Mesothelial cell of epicardium (in vitro differentiated cells): ENCODE data around the gene SHC3. TPM values are rescaled to one million over a fixed set of nuclear protein-coding genes. Genes with fewer than 3 reads are reported as not detected.

Source experiments
- DNase-seq, 2 experiments: peaks; one replicate each; pipeline ENCODE4 v3.0.0; 2021; ENCODE audit warnings: low spot score in 2 of 2; ENCODE audit not compliant: unreplicated experiment in 2 of 2
- H3K27ac Mint-ChIP-seq: 2 replicates; pipeline ENCODE4 v1.8.0; 2021; ENCODE audit warnings: mixed read lengths
- H3K27me3 Mint-ChIP-seq: 2 replicates; pipeline ENCODE4 v1.8.0; 2021; ENCODE audit warnings: low read depth, mixed read lengths
- H3K36me3 Mint-ChIP-seq: 2 replicates; pipeline ENCODE4 v1.8.0; 2021; ENCODE audit warnings: mixed read lengths
- H3K4me1 Mint-ChIP-seq: 2 replicates; pipeline ENCODE4 v1.8.0; 2021; ENCODE audit warnings: mixed read lengths
- H3K4me3 Mint-ChIP-seq: 2 replicates; pipeline ENCODE4 v1.8.0; 2021; ENCODE audit warnings: mild to moderate bottlenecking, moderate library complexity, mixed read lengths
- H3K9me3 Mint-ChIP-seq: 2 replicates; pipeline ENCODE4 v1.8.0; 2021; ENCODE audit warnings: mixed read lengths
- total RNA-seq: library from RNA; stranded (reverse); gene quantifications from 3 replicates; pipeline ENCODE4 v1.2.1, GENCODE V29; 2021
- TF ChIP-seq, protein P1 (sequence below): fragments of 200-600 bp; sonication (generic); IDR thresholded peaks from one replicate; pipeline ENCODE4 v1.5.0; 2021; ENCODE audit warnings: antibody characterized with exemption; ENCODE audit not compliant: unreplicated experiment

Gene SHC3
- total RNA-seq, 1 donor from 2014 or later = 2.1 TPM

- H3K27me3 Mint-ChIP-seq = peaks cover 4% of the 10 kb centered on the region
- no peak for DNase-seq
- no peak overlapping the region for H3K4me3 Mint-ChIP-seq
- no peak overlapping the region for H3K27ac Mint-ChIP-seq
- TF ChIP-seq, protein P1, sequence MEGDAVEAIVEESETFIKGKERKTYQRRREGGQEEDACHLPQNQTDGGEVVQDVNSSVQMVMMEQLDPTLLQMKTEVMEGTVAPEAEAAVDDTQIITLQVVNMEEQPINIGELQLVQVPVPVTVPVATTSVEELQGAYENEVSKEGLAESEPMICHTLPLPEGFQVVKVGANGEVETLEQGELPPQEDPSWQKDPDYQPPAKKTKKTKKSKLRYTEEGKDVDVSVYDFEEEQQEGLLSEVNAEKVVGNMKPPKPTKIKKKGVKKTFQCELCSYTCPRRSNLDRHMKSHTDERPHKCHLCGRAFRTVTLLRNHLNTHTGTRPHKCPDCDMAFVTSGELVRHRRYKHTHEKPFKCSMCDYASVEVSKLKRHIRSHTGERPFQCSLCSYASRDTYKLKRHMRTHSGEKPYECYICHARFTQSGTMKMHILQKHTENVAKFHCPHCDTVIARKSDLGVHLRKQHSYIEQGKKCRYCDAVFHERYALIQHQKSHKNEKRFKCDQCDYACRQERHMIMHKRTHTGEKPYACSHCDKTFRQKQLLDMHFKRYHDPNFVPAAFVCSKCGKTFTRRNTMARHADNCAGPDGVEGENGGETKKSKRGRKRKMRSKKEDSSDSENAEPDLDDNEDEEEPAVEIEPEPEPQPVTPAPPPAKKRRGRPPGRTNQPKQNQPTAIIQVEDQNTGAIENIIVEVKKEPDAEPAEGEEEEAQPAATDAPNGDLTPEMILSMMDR = no peak
- H3K4me1 Mint-ChIP-seq = peaks cover 4% of the 10 kb centered on the region
- H3K9me3 Mint-ChIP-seq = no peaks in the 10 kb centered on the region
- no peaks in the 10 kb centered on the region for H3K36me3 Mint-ChIP-seq
Observed at GRCh38 chr9:88971131-88971960, 207.3 kb downstream of the SHC3 start.

DNA sequence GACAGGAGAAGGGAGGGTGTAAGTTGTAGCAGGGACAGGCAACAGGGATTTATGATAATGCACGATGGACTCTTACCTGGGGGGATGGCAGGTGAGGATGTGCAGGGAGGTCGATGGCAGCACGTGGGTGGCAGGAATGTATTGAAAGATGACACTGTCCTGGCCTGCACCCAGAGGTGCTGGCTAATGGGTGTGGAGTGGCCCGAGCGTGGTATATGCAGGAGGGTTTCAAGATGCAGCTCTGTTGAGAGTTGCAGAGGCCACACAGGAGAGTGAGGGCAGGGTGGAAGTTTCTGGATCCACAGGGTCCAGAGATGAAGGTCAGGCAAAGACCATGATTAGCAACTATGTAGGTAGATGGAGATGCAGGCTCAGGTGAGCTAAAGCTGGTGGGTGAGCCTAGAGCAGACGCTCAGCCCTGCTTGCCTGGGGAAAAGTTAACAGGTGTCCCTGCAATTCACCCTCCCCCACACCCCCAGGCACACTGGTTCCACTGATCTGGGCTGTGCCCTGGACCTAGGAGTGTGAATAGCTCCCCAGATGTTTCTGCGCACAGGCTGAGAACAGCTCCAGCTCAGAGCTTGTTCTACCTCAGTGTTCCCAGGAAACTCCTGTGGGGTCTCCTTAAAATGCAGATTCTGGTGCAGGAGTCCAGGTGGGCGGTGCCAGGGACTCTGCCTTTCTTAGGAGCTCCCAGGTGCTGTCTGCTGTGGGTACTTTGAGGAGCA, 208.8 kb downstream of the SHC3 start:
- no peaks in the 10 kb centered on the region for H3K9me3 Mint-ChIP-seq
- no peak overlapping the region for H3K4me3 Mint-ChIP-seq
- no peak overlapping the region for H3K27ac Mint-ChIP-seq
- TF ChIP-seq, protein P1 = no peak
- peaks cover 4% of the 10 kb centered on the region for H3K4me1 Mint-ChIP-seq
- DNase-seq = no peak
- no peaks in the 10 kb centered on the region for H3K36me3 Mint-ChIP-seq
- peaks cover 4% of the 10 kb centered on the region for H3K27me3 Mint-ChIP-seq

DNA sequence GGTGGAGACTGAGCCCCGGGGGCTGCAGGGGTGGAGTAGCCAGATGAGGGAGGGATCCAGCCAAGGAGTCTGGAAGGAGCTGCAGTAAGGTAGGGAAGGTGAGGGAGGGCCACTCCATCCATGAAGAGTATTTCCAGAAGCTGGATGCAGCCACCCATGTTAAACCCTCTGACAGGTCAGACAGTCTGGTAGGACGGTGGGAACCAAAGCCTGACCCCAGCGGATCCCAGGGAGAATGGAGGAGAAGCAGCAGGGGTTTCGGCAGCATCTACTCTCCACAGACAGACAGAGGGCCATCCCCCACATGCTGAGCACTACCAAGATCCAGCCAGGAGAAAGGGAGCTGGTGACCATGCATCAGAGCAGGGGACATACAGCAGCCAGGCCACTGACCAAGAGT, 209.8 kb downstream of the SHC3 start:
- Mint-ChIP-seq H3K4me3 (no peak overlapping the region), H3K4me1 (peaks cover 4% of the 10 kb centered on the region), H3K27me3 (peaks cover 4% of the 10 kb centered on the region), H3K36me3 (no peaks in the 10 kb centered on the region), H3K9me3 (no peaks in the 10 kb centered on the region), H3K27ac (no peak overlapping the region)
- TF ChIP-seq, protein P1 = no peak
- DNase-seq = no peak

- H3K9me3 Mint-ChIP-seq = no peaks in the 10 kb centered on the region
- no peak for DNase-seq
- TF ChIP-seq, protein P1 = no peak
- H3K27ac Mint-ChIP-seq = no peak overlapping the region
- peaks cover 4% of the 10 kb centered on the region for H3K4me1 Mint-ChIP-seq
- H3K27me3 Mint-ChIP-seq = peaks cover 7% of the 10 kb centered on the region
- H3K36me3 Mint-ChIP-seq = no peaks in the 10 kb centered on the region
- no peak overlapping the region for H3K4me3 Mint-ChIP-seq
Observed at GRCh38 chr9:88966894-88967676, 211.5 kb downstream of the SHC3 start.

GRCh38 chr9:88965473-88965872, 213.1 kb downstream of the SHC3 start:
- Mint-ChIP-seq H3K4me3 (no peak overlapping the region), H3K9me3 (no peaks in the 10 kb centered on the region), H3K36me3 (no peaks in the 10 kb centered on the region), H3K27me3 (peaks cover 14% of the 10 kb centered on the region), H3K27ac (no peak overlapping the region), H3K4me1 (peaks cover 4% of the 10 kb centered on the region)
- no peak for DNase-seq
- TF ChIP-seq, protein P1 = no peak
